HG03460 (cell line): ENCODE data around the gene TMED7.
A peak's percentile ranks its signal among the peaks of the same experiment; 100 is the strongest.

Source experiments
- ATAC-seq: cut with Tn5 transposase; IDR thresholded peaks from one replicate; pipeline ENCODE4 v1.9.1; 2021; ENCODE audit not compliant: unreplicated experiment

Gene TMED7

DNA sequence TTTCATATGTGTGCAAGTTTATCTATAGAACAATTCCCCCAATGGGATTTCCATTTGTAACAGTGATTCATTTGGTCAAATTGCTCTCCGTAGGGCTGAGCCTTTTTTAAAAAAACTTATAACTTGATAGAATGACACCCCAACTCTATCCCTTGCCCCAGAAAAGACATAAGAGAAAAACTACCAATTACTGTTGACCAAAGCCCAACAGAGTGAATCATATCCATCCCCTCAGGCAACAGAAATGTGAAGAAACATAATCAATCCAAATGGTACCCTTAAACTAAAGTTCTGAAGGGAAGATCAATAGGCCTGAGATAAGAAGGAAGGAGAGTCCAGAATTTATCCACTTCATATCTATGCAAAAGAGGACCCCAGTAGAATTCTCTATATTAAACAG lies 41.3 kb downstream of the TMED7 start:
- ATAC-seq = no peak

DNA sequence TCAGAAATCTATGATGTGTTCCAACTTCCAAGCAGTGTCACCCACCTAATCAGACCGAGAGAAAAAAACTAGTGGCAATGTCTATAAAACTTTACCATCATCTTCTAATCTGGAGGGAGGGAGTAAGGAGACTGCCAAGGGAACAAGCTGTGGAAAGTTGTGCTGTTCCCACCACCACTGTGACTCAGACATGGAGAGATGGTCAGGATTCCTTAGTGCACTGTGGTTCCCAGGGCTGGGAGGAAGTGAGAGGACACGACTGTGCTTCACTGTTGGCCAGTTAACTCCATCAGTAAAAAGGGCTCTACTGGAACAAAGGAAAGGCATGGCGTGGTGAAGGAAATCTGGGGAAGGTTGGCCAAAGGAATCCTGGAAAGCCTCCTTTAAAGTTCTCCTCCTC lies 42.4 kb downstream of the TMED7 start:
- ATAC-seq = no peak

DNA sequence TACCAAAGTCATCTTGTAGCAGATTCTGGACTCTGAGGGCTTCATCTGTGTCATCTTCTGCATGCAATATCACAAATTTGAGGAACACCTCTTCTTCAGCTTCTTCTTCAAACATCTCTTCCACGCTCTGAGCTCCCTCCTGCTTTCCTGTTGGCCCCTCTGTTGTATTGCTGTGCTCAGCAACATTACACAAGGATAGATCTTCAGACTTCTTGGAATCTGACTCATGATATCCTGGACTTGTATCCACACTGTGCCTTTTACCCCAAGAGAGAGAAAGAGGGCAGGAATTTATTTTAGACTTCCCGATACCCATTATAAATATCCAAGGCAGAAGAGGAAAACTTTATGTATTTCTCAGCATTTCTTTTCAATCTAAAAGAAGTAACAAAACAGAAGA lies 44.9 kb downstream of the TMED7 start:
- ATAC-seq = no peak

DNA sequence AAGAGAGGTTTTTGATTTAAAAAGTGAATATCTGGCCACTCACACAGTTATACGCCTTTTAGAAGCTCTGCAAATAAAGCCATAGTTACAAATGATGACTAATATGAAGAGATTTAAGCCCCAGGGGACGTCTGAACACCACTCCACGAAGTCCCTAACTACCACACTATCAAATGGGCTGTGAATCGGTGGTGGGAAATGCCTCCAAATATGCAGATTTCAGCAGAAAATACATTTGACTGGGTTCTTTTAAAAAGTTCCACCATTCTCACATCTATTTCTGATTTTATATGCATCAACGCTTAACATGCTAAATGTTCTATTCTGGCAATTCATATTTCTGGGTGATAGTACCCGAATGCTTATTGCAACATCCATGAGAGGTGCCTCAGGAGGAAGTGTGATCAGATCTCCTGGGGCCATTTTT lies 46.1 kb downstream of the TMED7 start:
- peak; percentile 67 for ATAC-seq

DNA sequence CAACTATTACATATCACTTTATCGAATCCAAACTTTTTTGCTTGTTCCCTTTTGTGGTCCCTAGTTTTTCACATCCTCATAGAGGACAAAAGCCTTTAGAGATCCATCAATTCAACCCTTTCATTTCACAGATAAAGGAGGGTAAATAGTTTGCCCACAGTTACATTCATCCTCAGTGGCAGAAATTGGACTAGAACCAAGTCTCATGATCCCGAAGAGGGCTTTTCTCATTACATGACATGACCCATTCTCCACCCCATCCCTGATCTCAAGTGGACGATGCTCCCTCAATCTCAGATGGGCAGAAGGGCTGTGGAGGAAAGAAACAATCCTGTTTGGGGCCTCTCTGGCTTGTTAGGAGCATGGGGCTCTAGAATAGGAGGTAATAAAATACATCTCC lies 46.6 kb downstream of the TMED7 start:
- ATAC-seq = no peak

DNA sequence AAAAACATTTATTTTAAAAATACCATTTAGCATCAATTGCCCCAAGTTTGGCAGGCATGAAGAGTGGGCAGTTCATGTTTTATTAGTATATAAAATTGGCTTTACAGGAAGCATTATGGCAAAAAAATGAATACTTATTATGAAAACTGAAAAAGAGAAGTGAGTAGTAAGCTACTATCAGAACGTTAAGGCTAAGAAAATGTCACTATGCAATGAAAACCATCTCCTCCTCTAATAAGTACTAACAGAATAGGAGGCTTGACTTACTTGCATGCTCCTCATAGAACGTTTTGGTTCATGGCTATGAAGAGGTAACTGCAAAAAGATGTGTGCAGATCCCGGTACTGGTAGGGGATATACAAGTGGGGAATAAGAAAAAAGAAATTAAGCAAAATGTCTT lies 47.2 kb downstream of the TMED7 start:
- no peak for ATAC-seq

DNA sequence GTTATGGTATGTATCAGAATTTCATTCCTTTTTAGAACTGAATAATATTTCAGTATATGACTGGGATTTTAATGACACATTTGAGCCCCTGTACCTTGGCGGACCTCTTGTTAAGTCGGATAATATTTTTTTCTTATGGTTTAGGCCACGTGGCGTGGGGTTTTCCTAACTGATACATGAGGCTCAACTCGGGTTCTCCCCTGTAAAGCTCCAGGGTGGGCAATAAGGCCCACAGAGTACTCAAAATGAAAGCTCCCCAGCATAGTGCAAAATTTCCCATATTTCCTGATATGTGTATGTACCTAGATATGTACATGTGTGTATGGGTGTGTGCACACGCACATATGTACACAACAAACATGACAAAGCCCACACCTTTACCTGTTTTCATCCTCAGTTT lies 48.1 kb downstream of the TMED7 start:
- ATAC-seq = no peak

DNA sequence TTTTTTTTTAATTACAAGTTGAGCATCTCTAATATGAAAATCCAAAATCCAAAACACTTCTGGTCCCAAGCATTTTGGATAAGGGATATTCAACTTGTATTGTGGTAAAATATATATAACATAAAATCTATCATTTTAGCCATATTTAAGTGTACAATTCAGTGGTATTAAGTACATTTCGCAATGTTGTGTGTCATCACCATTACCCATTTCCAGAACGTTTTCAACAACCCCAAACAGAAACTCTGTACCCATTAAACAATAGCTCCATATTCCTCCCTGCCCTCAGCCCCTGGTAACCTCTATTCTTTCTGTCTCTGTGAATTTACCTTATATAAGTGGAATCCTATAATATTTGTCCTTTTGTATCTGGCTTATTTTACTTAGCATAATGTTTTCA lies 48.5 kb downstream of the TMED7 start:
- ATAC-seq = no peak

DNA sequence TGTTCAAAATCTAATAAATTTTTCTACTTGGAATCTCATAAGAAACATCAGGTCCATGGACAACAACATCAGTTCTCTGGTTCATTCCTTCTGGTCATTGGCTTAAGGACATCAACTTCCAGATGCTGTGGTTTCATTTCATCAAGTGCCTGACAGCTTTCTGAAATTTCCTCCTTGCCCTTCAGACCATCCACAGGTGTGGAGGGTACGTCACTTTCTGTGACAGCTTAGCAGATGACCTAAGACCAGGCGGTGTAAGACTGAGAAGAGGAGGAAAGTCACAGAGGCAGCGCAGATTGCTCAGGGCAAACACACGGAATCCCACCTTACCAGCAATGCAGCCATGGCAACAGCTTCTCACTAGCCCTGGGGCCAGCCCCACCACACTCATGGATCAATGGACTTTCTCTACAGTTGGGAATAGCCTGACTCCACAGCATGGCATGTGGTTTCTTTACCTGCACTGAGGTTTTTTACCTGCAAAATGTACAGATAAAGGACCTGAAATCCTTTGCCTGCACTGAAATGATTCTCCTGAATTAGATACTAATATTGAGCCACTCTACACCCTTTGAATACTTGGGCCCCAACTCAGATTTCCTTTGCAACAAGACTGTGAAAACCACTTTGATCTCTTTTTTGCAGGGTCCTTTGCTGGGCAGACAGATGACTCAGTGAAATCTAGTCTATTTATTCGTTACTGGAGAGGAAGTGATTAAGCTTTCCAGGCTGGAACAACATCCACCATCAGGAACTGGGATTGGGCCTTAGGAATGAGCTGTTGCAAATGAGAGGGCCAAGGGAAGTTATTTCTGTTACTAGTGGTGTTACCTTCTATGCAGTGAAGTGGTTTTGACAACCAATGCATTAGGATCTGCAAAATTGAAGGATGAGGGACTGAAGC lies 50.4 kb downstream of the TMED7 start:
- no peak for ATAC-seq

DNA sequence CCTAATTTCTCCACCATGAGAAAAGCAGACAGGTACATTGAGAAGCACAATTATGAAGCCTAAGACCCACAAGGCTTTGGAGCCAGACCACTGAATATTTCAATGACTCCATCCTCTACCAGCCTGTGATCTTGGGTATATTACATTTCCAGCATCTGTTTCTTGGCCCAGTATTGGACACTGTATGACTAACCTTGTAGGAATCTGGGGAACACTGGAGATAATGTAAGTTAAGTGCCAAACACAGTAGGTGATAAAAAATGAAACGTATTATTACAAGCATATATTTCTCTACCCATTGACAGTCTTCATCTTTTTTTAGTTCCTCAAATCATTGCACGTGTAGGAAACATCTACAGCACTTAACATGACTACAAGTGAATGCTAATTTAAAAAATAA lies 52.7 kb downstream of the TMED7 start:
- ATAC-seq = no peak

DNA sequence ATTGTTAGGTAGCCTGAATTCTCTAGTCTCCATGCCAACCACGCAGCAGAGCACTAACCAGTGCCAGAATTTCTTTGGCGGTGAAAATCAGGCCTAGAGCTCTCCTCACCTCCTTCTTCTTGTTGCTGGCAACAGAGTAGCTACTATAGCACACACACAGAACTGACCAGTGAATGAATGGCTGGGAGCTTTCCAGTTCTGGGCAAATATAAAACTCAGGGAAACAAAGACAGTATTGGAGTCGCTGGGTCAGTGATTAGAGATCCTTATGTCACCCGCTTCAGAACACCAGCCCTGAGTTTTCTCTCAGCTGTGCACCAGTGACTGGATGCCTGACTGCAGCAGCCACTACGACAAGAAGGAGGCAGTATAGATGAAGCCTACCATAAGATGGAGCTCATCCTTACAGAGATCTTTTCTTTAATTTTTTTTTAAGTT lies 54.4 kb downstream of the TMED7 start:
- ATAC-seq = no peak

DNA sequence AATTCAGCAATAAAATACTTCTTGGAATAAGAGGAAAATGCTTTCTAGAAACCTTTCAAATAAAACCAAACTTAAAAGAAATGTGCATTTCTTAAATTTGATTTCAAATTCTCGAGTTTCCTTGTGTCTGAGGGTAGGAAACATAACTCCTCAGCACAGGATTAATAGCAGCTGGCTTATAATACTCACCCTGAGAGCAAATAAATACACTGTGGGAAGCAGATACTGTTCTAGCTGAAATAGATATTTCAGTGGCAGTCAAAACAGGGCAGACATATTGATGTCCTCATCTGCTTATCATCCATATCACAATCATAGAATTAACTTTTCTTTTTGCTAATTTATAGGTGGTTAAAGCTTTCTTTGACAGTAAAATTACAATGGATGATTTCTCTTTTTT lies 57.2 kb downstream of the TMED7 start:
- no peak for ATAC-seq

DNA sequence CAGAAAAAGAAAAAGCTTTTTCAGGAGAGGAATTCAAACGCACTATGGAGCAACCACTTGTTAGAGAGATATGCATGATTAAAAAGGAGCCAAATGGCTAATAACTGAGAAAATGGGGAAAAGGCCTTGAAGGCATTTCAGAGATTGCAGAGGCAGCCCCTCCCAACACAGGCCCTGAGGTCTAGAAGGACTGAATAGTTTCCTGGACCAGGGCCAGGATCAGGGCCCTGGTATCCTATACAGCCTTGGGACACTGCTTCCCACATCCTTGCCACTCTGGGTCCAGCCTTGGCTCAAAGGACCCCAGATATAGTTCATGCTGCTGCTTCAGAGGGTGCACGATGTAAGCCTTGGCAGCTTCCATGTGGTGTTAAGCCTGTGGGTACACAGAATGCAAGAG lies 60.6 kb downstream of the TMED7 start:
- no peak for ATAC-seq
